PC-9 (cell line): ENCODE measurements around the gene RABL3. TPM values are rescaled to one million over a fixed set of nuclear protein-coding genes. Genes with fewer than 3 reads are reported as not detected.

ENCODE experiments used
- BruUV-seq: library from RNA; stranded (reverse); fragments of 400-500 nt; replicated peaks from 2 replicates; lab custom pipeline; 2021; lab: Mats Ljungman, UMichigan
- CTCF ChIA-PET: fragments of 300-600 bp; sonication (Branson Sonifier 250); formaldehyde crosslinking; loops from one replicate; lab custom pipeline; 2022; ENCODE audit warnings: antibody characterized with exemption; lab: Charles Lee
- POLR2A ChIA-PET: fragments of 300-600 bp; sonication (Branson Sonifier 250); formaldehyde crosslinking; loops from one replicate; lab custom pipeline; 2022; ENCODE audit warnings: antibody characterized with exemption; ENCODE audit not compliant: unreplicated experiment; lab: Charles Lee
- DNase-seq, 2 experiments: peaks; one replicate each; pipeline versions ENCODE4 v3.0.0 to v3.0.0-alpha.2; 2015 to 2022; ENCODE audit warnings: mixed read lengths in 1 of 2
- H2AFZ ChIP-seq: fragments of 200-600 bp; sonication (generic); 2 replicates; pipeline ENCODE4 v1.8.1; 2017; ENCODE audit warnings: antibody characterized with exemption
- H3F3A ChIP-seq: fragments of 200-600 bp; sonication (generic); 2 replicates; pipeline ENCODE4 v1.8.1; 2017; ENCODE audit warnings: antibody characterized with exemption, mild to moderate bottlenecking, low read depth; ENCODE audit not compliant: insufficient read depth
- H3K27ac ChIP-seq: fragments of 200-600 bp; sonication (generic); 2 replicates; pipeline ENCODE4 v1.6.1; 2016; ENCODE audit warnings: mixed run types
- H3K27me3 ChIP-seq: fragments of 200-600 bp; sonication (generic); 2 replicates; pipeline ENCODE4 v1.6.1; 2016; ENCODE audit warnings: low read depth, mixed run types; ENCODE audit not compliant: insufficient read depth
- H3K36me3 ChIP-seq: fragments of 200-600 bp; sonication (generic); 2 replicates; pipeline ENCODE4 v1.6.1; 2016; ENCODE audit warnings: low read depth, mixed run types
- H3K4me1 ChIP-seq: fragments of 200-600 bp; sonication (generic); replicated peaks from 2 replicates; pipeline ENCODE4 v1.6.1; 2016; ENCODE audit warnings: mixed run types; ENCODE audit not compliant: insufficient read depth
- H3K4me2 ChIP-seq: fragments of 200-600 bp; sonication (generic); 2 replicates; pipeline ENCODE4 v1.6.1; 2017; ENCODE audit warnings: mixed run types
- H3K4me3 ChIP-seq: fragments of 200-600 bp; sonication (generic); 2 replicates; pipeline ENCODE4 v1.6.1; 2016; ENCODE audit warnings: mixed run types
- H3K79me2 ChIP-seq: fragments of 200-600 bp; sonication (generic); 2 replicates; pipeline ENCODE4 v1.6.1; 2017; ENCODE audit warnings: low read depth, mixed run types
- H3K9me2 ChIP-seq: fragments of 200-600 bp; sonication (generic); 2 replicates; pipeline ENCODE4 v1.8.1; 2017; ENCODE audit warnings: mild to moderate bottlenecking; ENCODE audit not compliant: insufficient read depth
- H3K9me3 ChIP-seq: fragments of 200-600 bp; sonication (generic); 2 replicates; pipeline ENCODE4 v1.8.1; 2016; ENCODE audit warnings: low read depth; ENCODE audit not compliant: insufficient read depth
- H4K20me1 ChIP-seq: fragments of 200-600 bp; sonication (generic); 2 replicates; pipeline ENCODE4 v1.8.1; 2017; ENCODE audit not compliant: insufficient read depth
- EZH2 ChIP-seq: fragments of 200-600 bp; sonication (generic); IDR thresholded peaks from 2 replicates; pipeline ENCODE4 v1.8.0; 2017; ENCODE audit warnings: antibody characterized with exemption, low read depth
- intact Hi-C: fragments of 100-400 bp; cut with micrococcal nuclease; formaldehyde crosslinking; loops from one replicate; pipeline ENCODE4 v1.10.0; 2022; ENCODE audit not compliant: unreplicated experiment
- total RNA-seq: library from RNA; stranded (reverse); gene quantifications from 2 replicates; pipeline ENCODE4 v1.2.3, GENCODE V29; 2021
- TF ChIP-seq, protein P1 (sequence below): fragments of 200-600 bp; sonication (generic); conservative IDR thresholded peaks from 2 replicates; pipeline ENCODE4 v1.6.1; 2017; ENCODE audit warnings: mixed run types, antibody characterized with exemption, mild to moderate bottlenecking, moderate library complexity

Gene RABL3
- total RNA-seq, 1 experiment from 2014 or later, result 29.8 TPM

DNA sequence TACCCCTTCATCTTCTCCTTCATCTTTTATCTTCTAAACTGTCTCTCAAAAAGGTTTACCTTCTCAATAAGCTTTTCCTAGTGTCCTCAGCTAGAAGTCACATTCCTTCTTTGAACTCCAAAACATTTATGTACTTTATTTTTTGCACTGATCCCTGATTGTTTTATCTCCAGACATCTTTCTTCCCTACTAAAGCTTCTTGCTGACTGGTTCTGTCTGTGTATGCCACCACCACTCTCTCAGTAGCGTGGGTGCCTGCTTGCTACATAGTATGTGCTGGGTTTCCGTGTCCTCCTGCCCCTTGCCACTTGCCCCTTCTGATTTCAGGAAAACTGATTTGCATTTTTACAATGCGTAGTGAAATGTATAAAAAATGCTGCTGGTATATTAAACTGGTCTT lies 24.3 kb upstream of the RABL3 start:
- Histone ChIP-seq H3K9me3 (no peaks in the 10 kb centered on the region), H3K79me2 (peaks cover 30% of the 10 kb centered on the region), H3K27me3 (no peaks in the 10 kb centered on the region), H3K4me3 (no peak overlapping the region), H3F3A (no peaks in the 10 kb centered on the region), H4K20me1 (peaks cover 17% of the 10 kb centered on the region), H3K4me2 (no peak overlapping the region), H3K36me3 (no peaks in the 10 kb centered on the region), H3K27ac (no peak overlapping the region), H2AFZ (no peak overlapping the region), H3K9me2 (no peaks in the 10 kb centered on the region), H3K4me1 (no peaks in the 10 kb centered on the region)
- TF ChIP-seq, protein P1, sequence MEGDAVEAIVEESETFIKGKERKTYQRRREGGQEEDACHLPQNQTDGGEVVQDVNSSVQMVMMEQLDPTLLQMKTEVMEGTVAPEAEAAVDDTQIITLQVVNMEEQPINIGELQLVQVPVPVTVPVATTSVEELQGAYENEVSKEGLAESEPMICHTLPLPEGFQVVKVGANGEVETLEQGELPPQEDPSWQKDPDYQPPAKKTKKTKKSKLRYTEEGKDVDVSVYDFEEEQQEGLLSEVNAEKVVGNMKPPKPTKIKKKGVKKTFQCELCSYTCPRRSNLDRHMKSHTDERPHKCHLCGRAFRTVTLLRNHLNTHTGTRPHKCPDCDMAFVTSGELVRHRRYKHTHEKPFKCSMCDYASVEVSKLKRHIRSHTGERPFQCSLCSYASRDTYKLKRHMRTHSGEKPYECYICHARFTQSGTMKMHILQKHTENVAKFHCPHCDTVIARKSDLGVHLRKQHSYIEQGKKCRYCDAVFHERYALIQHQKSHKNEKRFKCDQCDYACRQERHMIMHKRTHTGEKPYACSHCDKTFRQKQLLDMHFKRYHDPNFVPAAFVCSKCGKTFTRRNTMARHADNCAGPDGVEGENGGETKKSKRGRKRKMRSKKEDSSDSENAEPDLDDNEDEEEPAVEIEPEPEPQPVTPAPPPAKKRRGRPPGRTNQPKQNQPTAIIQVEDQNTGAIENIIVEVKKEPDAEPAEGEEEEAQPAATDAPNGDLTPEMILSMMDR, result no peak
- TF ChIP-seq EZH2, result no peak
- intact Hi-C loops, result no loop called here
- CTCF ChIA-PET, result no interaction called here
- DNase-seq, result no peak
- POLR2A ChIA-PET, result no interaction called here
- BruUV-seq, result no TSS peak

DNA sequence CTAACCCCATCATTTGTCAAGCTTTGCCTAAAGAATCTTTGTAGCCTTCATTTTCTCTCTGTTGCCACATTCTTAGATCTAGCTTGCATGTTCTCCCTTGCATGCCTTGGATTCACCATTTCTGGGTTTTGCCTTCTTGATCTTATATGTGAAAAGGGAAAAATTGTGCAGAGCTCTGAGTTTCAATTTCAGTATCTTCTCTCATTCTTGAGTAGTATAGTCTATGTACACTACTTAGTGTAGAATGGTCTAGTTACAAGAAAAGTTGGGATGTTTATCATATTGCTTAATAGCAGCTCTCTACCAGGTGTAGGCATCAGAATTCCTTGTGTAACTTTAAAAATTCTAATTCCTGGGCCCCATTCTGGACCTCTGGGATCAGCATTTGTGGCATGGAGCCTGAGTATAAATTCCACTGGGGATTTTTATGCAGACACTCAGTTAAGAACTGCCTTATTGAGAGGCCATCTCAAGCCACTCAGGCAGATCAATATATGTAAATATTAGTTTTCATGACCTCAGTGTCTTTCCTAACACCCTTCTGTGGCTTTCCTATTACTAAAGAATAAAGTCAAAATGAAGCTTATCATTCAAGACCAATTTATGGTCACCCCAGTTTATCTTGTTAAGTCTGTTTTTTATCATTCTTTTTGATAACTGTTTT lies 23.6 kb upstream of the RABL3 start:
- Histone ChIP-seq H3K4me2 (no peak overlapping the region), H2AFZ (no peak overlapping the region), H3K9me3 (no peaks in the 10 kb centered on the region), H3K9me2 (no peaks in the 10 kb centered on the region), H3K27me3 (no peaks in the 10 kb centered on the region), H3K36me3 (no peaks in the 10 kb centered on the region), H4K20me1 (peaks cover 17% of the 10 kb centered on the region), H3F3A (no peaks in the 10 kb centered on the region), H3K4me1 (no peaks in the 10 kb centered on the region), H3K4me3 (no peak overlapping the region), H3K27ac (no peak overlapping the region), H3K79me2 (peaks cover 32% of the 10 kb centered on the region)
- ChIA-PET POLR2A (no interaction called here), CTCF (no interaction called here)
- BruUV-seq, result no TSS peak
- DNase-seq, result no peak
- no peak for TF ChIP-seq EZH2
- TF ChIP-seq, protein P1, result no peak
- intact Hi-C loops, result no loop called here

DNA sequence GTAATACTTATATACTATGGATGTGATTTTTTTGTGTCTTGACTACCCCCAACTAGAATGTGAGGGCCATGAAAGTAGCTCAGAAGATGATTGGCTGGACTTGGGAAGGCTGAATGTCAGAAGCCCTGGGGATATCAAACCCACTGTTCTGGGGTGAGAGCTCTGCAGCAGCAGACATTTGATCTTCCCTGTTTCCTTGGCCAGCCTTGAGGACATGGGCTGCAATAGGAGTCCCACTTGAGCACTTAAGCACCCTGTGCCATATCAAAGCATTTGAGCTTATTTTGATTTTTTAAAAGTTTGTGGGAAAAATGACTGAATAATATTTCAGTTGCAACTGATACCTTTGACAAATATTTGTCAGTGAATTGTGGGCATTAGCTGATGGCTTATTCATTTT lies 21.9 kb upstream of the RABL3 start:
- Histone ChIP-seq H3K4me2 (no peak overlapping the region), H3K79me2 (peaks cover 47% of the 10 kb centered on the region), H4K20me1 (peaks cover 17% of the 10 kb centered on the region), H3K4me1 (no peaks in the 10 kb centered on the region), H3K4me3 (no peak overlapping the region), H3K36me3 (no peaks in the 10 kb centered on the region), H3F3A (no peaks in the 10 kb centered on the region), H3K27me3 (no peaks in the 10 kb centered on the region), H3K27ac (no peak overlapping the region), H2AFZ (no peak overlapping the region), H3K9me2 (no peaks in the 10 kb centered on the region), H3K9me3 (no peaks in the 10 kb centered on the region)
- CTCF ChIA-PET, result no interaction called here
- intact Hi-C loops, result no loop called here
- no peak for DNase-seq
- TF ChIP-seq, protein P1, result no peak
- TF ChIP-seq EZH2, result no peak
- POLR2A ChIA-PET, result interaction anchor here (0.6 kb wide), 1 partner anchor 415 kb away, joined by 3 read pairs; the partner anchor contains the start of gene LRRC58
- no TSS peak for BruUV-seq
